Measurements from ENCODE around the gene LCNL1. TPM values are rescaled to one million over a fixed set of nuclear protein-coding genes. Genes with fewer than 3 reads are reported as not detected.
"Not testable (repeated sequence)": the region's sequence is repeated elsewhere in the genome, so short reads cannot be mapped to it uniquely, and the experiment has no call there.

The LCNL1 gene
- total RNA-seq, 1 experiment from 2014 or later, result 0.21 TPM

DNA sequence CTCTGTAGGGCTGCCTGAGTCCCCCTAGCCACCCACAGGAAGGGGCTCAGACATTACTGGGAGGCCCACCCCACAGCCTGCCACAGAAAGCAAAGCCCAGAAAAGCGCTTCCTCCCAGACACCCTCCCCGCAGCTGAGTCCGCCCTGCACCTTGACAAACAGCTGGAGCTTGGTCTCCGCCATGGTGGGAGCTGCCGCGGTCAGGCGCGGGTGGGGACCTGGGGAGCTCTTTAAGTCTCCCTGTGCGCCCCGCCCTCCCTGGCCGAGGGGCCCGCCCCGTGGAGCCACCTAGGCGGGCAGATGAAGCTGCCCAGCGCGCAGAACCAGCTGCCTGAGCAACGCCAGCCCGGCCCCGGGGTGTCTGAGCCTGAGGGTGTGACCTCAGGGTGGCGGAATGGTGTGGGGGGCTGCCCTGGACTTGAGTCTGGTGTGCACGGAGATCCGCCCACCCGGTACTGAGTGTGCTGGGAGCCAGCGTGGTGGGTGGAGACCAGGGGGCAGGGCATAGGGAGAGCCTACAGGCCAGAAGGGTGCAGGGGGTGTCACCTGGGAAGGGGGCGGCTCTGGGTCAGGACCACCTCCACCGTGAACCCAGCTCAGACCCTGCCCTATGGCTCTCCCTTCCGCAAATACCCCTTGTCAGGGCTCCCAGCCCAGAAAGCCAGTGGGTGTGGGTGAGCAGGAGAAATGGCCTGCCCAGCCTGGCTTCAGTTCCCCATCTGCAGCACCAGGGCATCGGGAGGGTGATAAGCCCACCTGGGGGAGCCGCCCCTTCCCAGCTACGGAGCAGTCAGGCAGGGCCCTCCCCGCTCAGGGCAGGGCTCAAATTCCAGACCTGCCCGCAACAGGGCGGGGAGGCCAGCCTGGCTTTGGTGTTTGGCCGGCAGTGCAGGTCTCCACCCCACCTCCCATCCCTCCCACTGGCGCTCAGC, 13.8 kb downstream of the LCNL1 start, which contains the start of gene CLIC3:
CLIC3 (minus strand) TSS at position 208 of the 932 bp plus-strand sequence; CDS start at position 183, 25 bp downstream.
- Histone ChIP-seq H3K36me3 (replicated peaks; ENCODE audit: control insufficient read depth, insufficient read depth, low read length) (peaks cover 2% of the 10 kb centered on the region), H3K27me3 (ENCODE audit: control insufficient read depth, insufficient read depth, low read length) (no peaks in the 10 kb centered on the region), H3K4me3 (ENCODE audit: insufficient read depth, low read depth, low read length) (peak within 1 kb of the TSS; percentile 28; the same call in 1 of the 2 replicates)
- peak; percentile 95 for DNase-seq

DNA sequence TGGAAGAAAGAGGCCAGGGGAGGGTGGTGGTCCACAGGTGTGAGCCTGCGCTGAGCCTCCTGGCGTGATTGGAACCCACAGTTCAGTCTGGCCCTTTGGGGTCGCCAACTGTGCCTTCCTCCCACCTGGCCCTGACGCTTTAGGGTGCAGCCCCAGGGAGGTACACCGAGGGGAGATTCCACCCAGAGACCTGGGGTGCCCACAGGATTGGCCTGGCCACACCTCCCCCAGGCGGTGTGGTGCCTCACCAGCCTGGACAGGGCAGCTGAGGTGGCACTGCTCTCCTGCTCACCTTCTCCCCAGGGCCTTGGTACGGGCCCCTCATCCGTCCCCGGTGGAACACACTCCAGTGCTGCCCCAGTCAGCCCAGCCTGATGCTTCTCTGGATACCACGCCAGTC, 14.6 kb downstream of the LCNL1 start:
- DNase-seq, result no peak
- Histone ChIP-seq H3K4me3 (ENCODE audit: insufficient read depth, low read depth, low read length) (no peak overlapping the region; the same call in 1 of the 2 replicates), H3K36me3 (replicated peaks; ENCODE audit: control insufficient read depth, insufficient read depth, low read length) (peaks cover 2% of the 10 kb centered on the region), H3K27me3 (ENCODE audit: control insufficient read depth, insufficient read depth, low read length) (no peaks in the 10 kb centered on the region)

DNA sequence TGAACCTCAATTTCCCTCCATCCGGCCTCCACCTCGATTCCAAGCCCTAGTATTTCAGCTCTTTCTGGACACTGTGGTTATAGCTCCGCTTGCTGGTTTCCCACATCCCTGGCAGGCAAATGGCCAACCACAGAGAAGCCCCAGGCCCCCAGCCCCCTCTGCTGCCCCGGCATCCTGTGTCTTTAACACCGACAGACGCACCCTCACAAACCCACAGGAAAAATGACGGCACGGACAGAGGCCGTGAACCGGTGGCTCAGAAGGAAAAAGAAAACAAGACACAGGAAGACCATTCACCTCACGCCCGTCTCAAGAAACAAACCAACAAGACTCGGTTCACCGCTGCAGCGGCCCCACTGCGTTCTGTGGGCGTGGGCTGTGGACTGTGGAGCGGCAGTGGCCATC, 15.0 kb downstream of the LCNL1 start:
- H3K4me3 ChIP-seq (ENCODE audit: insufficient read depth, low read depth, low read length), result no peak overlapping the region
- H3K27me3 ChIP-seq (ENCODE audit: control insufficient read depth, insufficient read depth, low read length), result no peaks in the 10 kb centered on the region
- no peak for DNase-seq
- H3K36me3 ChIP-seq (replicated peaks; ENCODE audit: control insufficient read depth, insufficient read depth, low read length), result peaks cover 2% of the 10 kb centered on the region

DNA sequence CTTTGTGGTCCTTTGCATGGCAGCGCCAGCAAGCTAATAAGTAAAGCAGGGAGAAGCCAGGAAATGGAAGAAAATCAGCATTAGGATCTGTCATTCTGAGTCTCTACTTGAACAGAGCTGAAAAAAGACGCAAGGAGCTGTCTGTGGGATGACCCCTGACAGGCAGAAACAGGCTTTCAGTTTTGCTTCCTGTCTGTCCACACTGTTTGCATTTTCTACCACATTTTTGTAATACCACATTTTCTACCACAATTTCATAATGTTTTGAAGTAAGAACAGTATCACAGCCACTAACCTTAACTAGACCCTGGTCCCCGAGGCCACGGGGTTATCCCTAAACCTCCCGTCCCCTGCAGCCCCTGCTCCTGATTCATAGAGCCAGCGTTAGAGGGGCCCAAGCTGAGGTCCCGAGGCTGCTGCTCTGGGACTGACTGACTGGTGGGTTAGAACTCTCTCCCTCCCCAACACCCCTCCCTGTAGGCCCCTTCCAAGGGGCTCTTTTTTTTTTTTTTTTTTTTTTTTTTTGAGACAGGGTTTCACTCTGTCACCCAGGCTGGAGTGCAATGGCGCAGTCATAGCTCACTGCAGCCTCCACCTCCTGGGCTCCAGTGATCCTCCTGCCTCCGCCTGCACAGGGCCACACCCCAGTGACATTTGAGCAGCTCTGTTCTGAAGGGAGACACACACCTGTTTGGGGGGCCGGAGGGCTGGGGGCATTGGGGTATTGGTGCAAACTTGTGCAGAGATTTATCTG, 17.6 kb downstream of the LCNL1 start:
- H3K27me3 ChIP-seq (ENCODE audit: control insufficient read depth, insufficient read depth, low read length), result no peaks in the 10 kb centered on the region
- H3K4me3 ChIP-seq (ENCODE audit: insufficient read depth, low read depth, low read length), result no peak overlapping the region
- DNase-seq, result no peak
- no peaks in the 10 kb centered on the region for H3K36me3 ChIP-seq (replicated peaks; ENCODE audit: control insufficient read depth, insufficient read depth, low read length)

DNA sequence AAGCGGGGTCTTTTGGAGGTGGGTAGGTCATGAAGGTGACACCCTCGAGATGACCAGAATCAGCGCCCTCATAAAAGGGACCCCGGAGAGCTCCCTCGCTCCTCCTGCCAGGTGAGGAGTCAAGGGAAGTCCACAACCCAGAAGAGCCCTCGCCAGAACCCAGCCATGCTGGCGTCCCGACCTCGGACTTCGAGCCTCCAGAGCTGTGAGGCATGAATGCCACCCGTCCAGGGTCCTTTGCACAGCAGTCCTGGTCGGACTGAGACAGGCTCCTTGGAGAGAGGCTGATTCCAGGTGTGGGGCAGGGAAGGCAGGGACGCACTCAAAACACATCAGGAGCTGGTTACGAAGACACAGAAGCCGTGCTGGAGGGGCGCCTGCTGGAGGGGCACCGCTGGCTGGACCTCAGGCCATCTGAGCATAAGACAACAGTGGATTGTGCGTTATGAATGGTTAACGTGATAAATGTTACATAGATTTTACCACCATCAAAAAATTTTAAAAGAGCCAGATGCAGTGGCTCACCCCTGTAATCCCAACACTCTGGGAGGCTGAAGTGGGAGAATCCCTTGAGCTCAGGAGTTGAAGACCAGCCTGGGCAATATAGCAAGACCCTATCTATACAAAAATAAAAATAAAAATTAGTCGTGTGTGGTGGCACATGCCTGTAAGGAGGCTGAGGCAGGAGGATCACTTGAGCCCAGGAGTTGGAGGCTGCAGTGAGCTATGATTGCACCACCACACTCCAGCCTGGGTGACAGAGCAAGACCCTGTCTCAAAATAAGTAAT, 19.3 kb downstream of the LCNL1 start:
- no peak for DNase-seq

DNA sequence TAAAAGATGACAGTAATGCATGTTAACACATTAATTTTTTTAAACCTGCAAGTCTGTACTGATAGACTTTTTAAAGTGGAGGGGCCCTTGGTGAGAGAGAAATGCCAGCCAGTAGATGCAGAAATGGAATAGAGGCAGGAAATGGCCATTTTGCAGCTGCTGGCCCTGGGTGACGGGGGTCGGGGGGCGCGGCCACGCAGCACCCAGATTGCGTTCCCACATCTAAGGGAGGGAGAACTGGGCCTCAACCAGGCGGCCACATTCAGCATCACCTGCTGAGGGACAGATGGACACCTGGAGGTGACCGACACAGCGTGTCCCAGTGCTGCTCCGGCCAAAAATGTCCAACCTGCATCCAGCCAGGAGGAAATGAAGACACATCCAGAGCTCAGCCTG, 19.9 kb downstream of the LCNL1 start:
- Histone ChIP-seq H3K36me3 (replicated peaks; ENCODE audit: control insufficient read depth, insufficient read depth, low read length) (no peaks in the 10 kb centered on the region), H3K27me3 (ENCODE audit: control insufficient read depth, insufficient read depth, low read length) (no peaks in the 10 kb centered on the region), H3K4me3 (ENCODE audit: insufficient read depth, low read depth, low read length) (no peak overlapping the region)
- no peak for DNase-seq

More for the DNA sequence above, 19.3 kb downstream of the LCNL1 start:
- H3K36me3 ChIP-seq (replicated peaks; ENCODE audit: control insufficient read depth, insufficient read depth, low read length), result no peaks in the 10 kb centered on the region
- no peaks in the 10 kb centered on the region for H3K27me3 ChIP-seq (ENCODE audit: control insufficient read depth, insufficient read depth, low read length)
- H3K4me3 ChIP-seq (ENCODE audit: insufficient read depth, low read depth, low read length), result no peak overlapping the region

DNA sequence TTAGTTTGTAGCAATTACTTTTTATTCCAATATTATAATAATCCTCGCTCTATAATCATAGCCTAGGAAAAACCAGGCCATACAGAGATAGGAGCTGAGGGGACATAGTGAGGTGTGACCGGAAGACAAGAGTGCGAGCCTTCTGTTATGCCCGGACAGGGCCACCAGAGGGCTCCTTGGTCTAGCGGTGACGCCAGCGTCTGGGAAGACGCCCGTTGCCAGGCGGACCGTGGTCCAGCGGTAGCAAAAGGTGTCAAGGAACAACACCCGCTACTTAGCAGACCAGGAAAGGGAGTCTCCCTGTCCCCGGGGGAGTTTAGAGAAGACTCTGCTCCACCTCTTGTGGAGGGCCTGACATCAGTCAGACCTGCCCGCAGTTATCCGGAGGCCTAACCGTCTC, 21.5 kb downstream of the LCNL1 start:
- not testable (repeated sequence) for DNase-seq; H3K36me3 ChIP-seq (replicated peaks; ENCODE audit: control insufficient read depth, insufficient read depth, low read length); H3K4me3 ChIP-seq (ENCODE audit: insufficient read depth, low read depth, low read length); H3K27me3 ChIP-seq (ENCODE audit: control insufficient read depth, insufficient read depth, low read length)

DNA sequence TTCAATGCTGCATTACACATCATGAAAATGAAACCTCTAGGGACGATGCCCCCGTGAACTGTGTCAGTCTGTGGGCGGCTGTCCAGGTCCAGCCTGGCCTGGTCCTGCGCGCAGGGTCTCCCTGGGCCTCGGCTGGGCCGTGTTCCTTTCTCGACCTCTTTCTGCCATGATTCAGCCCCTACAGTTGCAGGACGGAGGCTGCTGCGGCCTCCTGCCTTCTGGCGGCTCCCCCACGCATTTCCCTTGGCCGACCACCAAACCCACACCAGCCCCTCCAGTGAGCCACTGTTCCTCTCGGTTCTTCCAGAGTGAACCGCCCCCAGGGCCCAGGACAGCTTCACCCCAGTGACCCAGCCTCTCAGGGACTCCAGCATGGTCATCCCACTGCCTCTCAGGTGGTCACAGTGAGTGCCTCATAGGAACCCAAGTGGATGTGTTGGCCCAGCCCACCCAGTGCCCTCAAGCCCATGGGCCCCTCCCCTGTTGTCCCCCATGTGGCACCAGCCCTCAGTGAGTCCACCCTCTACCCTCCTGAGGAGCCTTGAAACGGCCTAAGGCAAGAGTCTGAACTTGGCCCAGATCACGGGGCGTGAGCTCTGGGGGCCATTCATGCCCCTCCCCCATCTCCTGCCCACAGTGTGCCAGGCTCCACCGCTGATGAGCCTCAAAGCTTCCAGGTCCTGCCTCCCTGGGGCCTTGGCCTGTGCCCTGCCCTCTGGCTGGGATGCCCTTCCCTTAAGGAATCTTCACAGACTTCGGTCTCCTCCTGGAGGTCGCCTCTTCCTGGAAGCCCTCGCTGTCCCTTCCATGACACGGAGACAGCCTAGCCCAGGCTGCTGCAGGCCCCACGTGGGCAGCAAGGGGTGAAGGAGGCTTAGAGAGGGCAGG, 23.6 kb downstream of the LCNL1 start:
- no peak overlapping the region for H3K4me3 ChIP-seq (ENCODE audit: insufficient read depth, low read depth, low read length)
- H3K27me3 ChIP-seq (ENCODE audit: control insufficient read depth, insufficient read depth, low read length), result no peaks in the 10 kb centered on the region
- no peak for DNase-seq
- H3K36me3 ChIP-seq (replicated peaks; ENCODE audit: control insufficient read depth, insufficient read depth, low read length), result no peaks in the 10 kb centered on the region

DNA sequence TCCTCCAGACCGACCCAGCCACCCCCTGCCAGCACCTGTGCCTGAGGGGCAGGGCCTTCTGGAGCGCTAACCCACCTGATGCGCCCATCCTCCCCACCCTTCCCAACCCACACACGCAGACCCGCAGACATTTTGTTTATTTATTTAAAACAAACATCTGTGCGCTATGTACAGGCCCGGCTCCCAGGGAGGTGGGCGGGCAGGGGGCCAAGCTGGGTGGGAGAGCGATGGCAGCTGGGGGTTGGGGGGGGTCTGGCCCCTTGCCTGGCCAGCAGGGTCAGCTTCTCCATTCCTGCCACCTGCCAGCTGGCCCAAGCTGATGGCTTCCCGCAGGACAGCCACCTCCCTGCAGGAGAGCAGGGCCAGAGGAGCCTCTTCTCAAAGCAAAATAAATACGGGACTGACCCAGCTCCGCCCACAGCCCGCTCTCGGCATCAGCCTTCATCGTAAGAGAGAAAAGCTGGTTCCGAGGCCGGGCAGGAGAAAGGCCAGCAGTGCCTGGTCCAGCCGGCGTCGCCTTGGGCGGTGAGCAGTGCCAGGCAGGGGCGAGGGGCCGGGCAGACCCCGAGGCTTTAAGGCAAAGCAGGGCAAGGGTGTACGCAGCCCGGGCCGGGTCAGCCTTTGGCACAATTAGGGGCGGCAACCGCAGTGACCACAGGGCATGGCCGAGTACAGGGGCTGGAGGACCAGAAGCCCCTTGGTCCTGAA, 24.5 kb downstream of the LCNL1 start:
- Histone ChIP-seq H3K36me3 (replicated peaks; ENCODE audit: control insufficient read depth, insufficient read depth, low read length) (no peaks in the 10 kb centered on the region), H3K27me3 (ENCODE audit: control insufficient read depth, insufficient read depth, low read length) (no peaks in the 10 kb centered on the region), H3K4me3 (ENCODE audit: insufficient read depth, low read depth, low read length) (no peak overlapping the region)
- no peak for DNase-seq

DNA sequence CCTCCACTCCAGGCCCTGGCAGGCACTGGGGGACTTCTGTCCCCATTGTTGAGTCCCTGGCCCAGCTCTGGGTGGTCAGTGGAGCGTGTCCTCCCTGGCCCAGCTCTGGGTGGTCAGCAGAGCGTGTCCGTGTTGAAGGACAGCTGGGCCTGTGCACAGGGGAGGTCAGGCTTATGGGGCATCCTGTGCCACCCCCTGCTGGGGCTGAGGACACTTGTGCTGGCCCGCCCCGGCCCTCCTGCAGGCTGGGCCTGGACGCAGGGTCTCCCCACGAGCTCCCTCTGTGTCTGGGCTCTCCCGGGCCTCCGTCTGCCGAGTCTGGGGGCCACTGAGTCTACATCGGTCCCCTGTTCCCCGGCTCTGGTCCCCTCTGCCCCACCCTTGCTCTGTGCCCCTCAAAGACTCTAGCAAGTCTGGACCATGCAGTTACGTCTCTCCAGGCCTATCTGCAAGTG, 25.1 kb downstream of the LCNL1 start:
- H3K27me3 ChIP-seq (ENCODE audit: control insufficient read depth, insufficient read depth, low read length), result no peaks in the 10 kb centered on the region; the same call in 1 of the 2 replicates
- H3K4me3 ChIP-seq (ENCODE audit: insufficient read depth, low read depth, low read length), result no peak overlapping the region
- no peak for DNase-seq
- H3K36me3 ChIP-seq (replicated peaks; ENCODE audit: control insufficient read depth, insufficient read depth, low read length), result no peaks in the 10 kb centered on the region

DNA sequence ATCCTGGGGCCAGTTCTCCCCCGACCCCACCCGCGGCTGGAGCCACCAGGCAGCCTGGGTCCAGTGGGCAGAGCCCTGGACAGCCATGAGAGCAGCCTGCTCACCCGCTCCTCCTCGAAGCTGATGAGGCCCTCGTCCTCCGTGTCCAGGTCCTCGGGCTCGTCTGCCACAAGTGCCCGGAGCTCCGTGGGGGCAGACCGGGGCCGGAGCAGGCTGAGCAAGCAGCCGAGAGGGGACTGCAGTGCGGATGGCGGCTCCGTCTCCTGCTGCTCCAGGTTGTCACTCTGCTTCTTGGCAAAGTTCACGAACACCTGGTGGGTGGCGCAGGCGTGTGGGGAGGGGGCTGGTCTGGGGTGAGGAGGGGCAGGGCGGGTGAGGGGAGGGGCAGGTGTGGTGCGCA, 25.5 kb downstream of the LCNL1 start:
- Histone ChIP-seq H3K36me3 (replicated peaks; ENCODE audit: control insufficient read depth, insufficient read depth, low read length) (no peaks in the 10 kb centered on the region), H3K27me3 (ENCODE audit: control insufficient read depth, insufficient read depth, low read length) (no peaks in the 10 kb centered on the region; the same call in 1 of the 2 replicates), H3K4me3 (ENCODE audit: insufficient read depth, low read depth, low read length) (no peak overlapping the region)
- no peak for DNase-seq

DNA sequence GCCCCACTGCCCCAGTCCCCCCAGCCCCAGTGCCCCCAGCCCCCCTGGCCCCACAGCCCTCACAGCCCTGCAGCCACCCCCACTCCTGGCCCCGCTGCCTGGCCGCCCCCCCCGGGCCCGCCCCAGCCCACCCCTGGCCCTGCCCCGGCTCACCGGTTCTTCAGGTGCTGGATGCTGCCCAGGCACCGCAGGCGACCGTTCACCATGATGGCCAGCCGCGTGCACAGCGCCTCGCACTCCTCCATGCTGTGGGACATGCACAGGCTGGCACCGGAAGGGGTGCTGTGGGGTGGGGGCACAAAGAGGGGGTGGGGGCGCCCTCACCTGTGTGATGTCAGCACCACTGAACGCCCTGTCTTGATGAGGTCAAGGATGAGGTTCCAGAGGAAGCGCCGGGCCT, 26.4 kb downstream of the LCNL1 start:
- Histone ChIP-seq H3K36me3 (replicated peaks; ENCODE audit: control insufficient read depth, insufficient read depth, low read length) (no peaks in the 10 kb centered on the region), H3K4me3 (ENCODE audit: insufficient read depth, low read depth, low read length) (no peak overlapping the region), H3K27me3 (ENCODE audit: control insufficient read depth, insufficient read depth, low read length) (no peaks in the 10 kb centered on the region; the same call in 1 of the 2 replicates)
- DNase-seq, result no peak

All from H7 (cell line).